Stimulated activated CD8-positive, alpha-beta memory T cell treated with anti-CD3 and anti-CD28 coated beads, Interleukin-12 subunit alpha, Interleukin-12 subunit beta, amount 100 ng/mL, for 1 hour (primary cell): ENCODE results near the gene ARL14EPL.

Experiments used
- DNase-seq: peaks from one replicate; pipeline ENCODE4 v3.0.0-alpha.2; 2020; ENCODE audit warnings: low read depth

The ARL14EPL gene

GRCh38 chr5:116032094-116032517, at the start of gene ARL14EPL:
ARL14EPL (plus strand) TSS chr5:116032472; CDS start chr5:116051466, 18,994 bp downstream.
- no peak for DNase-seq

DNA sequence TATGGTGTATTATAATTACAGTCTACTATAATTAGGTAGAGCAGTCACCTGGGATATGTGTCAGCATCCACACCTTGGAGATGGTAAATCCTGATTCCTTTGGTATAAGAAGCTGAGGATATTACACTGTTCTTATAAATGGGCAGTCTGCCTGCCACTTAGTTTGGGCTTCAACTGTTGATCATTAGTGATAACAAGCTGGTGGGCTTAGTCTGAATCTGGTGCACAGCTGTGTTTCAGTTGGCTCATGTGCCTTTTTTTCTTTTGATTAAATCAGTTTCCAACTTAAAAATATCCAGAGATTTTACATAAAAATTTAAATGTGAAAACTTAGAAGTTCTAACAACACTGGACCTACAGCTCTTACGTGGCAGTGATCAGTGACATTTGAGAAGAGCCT, 48.8 kb upstream of the ARL14EPL start:
- no peak for DNase-seq

DNA sequence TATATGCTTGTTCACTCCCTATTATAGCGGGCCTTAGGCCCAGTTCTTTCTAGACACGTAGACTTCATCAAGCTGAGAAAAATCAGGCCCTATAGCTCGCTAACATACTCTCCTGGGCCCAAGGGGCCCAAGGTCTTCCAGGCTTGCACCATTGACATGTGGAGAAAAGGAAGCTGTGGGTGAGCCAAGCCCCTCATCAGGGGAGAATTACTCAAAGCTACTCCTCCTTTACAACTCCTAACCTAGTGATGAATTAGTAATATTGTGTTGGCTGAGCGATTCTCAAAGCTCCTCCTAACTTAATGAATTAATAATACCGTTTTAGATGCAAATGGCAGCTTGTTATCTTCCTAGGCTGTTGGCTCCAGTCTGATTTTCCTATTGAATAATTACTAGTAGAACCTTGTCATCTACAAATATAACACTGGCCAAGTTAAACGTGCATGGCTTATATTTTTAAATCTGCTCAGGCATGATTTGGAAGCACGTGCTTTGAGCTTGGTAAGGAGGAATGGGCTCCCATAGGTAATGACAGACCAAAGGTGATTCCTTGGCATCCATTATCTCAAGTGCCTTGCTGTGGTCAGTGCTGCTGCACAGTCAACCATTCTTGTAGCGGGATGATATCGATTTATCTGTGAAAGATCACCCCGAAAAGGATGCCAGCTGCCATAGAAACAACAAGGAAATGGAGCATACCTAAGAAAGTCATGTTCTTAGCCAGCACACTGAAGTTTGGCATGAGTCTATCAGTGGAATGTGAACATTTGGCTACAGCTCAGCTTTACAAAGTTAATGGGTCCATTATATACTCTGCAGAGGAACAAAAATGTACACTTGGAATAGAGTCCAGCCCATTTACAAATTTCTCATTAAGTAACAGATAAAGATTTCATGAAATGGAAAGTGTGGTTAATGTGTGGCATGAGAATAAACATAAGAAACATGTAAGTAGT, 46.2 kb upstream of the ARL14EPL start:
- DNase-seq: no peak

GRCh38 chr5:115988002-115988401, 44.3 kb upstream of the ARL14EPL start:
- no peak for DNase-seq

DNA sequence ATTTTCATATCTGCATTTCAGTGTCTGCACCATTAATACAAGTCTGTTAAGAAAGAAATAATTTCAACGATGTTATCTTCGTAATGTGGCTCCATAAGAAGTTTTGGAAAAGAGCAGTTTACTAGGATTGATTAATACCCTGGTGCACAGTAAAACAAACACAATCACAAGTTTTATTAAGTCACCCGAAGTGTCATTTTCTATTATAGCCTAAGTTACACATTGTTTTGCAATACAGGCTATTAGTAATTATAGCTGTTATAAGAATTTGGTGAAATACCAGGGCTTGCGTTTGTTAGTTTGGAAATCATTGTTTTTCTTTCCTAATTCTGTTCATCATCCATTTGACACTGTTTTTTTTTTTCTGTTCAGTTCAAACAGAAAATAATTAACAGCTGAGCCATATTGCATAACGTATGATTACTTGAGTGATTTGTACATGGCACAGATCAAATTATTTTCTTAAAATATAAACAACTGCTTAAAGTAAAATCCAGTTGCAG, 39.4 kb upstream of the ARL14EPL start:
- no peak for DNase-seq

DNA sequence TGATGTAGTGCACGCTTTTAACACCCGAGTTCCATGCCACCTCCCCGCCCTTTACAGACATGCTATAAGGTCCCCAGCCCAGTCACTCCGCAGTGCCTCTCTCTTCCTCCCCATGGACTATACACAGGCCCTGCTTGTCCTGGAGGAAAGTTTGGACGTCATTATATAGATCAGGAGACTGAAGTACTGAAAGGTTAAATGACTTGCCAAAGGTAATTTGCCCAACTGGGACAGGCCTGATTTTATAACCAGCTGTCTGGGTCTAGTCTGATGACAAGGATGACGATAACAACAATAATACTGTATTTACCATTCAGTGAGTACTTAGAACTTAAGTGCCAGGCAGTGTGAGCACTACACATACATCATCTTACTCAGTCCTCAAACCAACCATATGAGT, 36.9 kb upstream of the ARL14EPL start:
- no peak for DNase-seq

DNA sequence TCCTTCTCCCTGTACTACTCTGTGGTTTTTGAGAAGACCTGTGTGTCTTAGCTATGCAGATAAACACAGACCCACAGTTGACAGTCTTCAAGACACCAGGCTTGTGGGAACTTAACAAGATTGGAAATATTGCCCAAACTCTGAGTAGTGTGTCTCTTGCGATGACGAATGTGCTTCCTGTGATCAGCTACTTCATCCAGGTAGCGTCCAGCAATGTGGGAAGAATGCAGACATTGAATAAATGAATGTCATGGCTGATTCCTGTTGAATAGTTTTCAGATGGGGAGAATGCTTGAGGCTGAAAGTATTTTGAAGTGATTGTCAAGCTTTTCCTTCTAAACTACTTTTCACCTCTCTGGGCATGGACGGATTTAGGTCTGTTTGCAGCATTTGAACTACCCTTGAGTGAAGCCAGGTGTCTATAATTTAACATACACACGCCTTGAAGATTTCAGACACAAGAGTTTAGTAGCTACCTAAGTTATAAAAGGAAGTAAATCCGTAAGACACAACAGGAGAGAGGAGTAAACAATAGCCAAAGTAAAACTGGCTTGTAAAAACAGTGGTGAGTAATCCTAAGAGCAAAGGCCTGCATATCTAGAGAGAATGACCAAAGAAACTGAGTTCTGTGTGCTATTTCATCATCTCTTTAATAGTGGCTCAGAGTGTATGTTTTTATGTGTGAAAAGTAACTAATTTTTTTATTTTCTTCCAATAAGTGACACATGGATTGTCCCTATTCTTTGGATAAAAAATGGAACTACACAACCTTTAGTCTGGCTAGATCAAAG, 30.0 kb upstream of the ARL14EPL start:
- DNase-seq: no peak

GRCh38 chr5:116004248-116004647, 28.0 kb upstream of the ARL14EPL start:
- DNase-seq: no peak

DNA sequence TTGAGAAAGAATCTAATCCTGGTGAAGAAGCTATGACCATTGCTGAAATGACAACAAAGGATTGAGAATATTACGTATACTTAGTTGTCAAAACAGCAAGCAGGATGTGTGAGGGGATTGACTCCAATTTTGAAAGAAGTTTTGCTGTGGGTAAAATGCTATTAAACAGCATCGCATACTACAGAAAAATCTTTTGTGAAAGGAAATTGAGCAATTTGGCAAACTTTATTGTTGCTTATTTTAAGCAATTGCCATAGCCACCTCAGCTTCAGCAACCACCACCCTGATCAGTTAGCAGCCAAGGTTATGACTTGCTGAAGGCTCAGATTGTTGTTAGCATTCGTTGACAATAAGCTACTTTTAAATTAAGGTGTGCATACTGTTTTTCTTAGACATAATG, 22.5 kb upstream of the ARL14EPL start:
- DNase-seq: no peak

GRCh38 chr5:116011046-116011445, 21.2 kb upstream of the ARL14EPL start:
- no peak for DNase-seq

- DNase-seq: no peak
These were observed 19.0 kb upstream of the ARL14EPL start for GRCh38 chr5:116013207-116013785.

- DNase-seq: no peak
These were observed 18.3 kb upstream of the ARL14EPL start for GRCh38 chr5:116013936-116014335.

GRCh38 chr5:116023619-116024018, 8.7 kb upstream of the ARL14EPL start:
- DNase-seq: no peak

- no peak for DNase-seq
These were observed 6.4 kb upstream of the ARL14EPL start for GRCh38 chr5:116025866-116026265.

- DNase-seq: no peak
These were observed 719 bp downstream of the ARL14EPL start for GRCh38 chr5:116032991-116033390.

GRCh38 chr5:116035123-116035522, 2.9 kb downstream of the ARL14EPL start:
- DNase-seq: no peak

GRCh38 chr5:116037236-116037822, 5.1 kb downstream of the ARL14EPL start:
- no peak for DNase-seq

DNA sequence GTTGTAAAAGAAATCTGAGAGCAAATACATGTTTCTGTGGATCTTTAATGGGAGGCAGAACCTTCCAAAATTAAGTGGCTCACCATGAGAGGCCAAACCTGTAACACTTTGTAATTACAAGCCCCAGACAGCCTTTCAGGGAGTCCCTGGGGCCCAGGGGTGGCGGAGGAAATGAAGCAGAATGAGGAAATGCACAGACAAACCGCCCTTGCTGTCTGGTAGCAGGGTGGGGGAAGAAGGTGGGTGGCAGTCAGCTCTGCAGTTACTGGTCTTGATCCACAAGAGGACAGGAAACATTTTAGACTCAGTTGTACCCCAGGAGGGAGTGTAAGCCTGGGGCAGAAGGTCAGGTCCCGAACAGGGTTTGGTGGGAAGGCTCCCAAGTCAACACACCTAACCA, 6.5 kb downstream of the ARL14EPL start:
- no peak for DNase-seq

DNA sequence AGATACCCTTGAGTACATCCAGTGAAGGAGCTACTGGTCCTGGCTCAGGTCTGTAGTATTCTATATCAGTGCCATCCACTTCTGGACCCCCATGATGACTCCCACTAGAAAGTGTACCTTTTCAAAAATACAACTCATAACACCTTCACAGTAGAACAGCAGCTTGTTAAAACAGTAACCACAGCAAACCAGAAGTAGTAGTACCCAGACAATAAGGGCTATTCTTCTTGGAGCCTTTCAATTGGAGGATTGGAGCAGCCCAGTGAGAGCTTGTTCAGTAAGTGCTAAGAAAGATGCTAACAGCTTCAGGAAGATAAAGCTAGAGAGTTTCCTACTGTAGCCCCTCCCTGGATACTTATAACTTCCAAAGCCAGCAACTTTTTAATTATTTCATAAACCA, 10.1 kb downstream of the ARL14EPL start:
- no peak for DNase-seq

DNA sequence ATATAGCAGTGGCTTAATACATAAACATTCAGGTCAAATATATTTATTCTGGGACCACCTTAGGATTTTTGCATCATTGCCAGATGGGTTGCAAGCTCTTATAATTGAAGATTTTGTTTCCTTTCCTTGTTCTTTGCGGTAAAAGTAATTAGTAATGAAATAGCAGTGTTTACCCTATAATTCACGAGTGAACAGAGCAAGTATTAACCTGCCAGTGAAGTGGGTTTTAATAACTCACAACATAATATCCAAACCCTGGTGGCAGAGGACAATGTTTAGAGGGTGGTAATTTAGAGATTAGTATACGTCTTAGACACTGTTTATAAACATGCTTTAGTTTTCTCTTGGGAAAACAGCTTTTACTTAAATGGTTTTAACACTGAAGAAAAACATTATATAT, 11.8 kb downstream of the ARL14EPL start:
- no peak for DNase-seq

GRCh38 chr5:116045821-116046220, 13.5 kb downstream of the ARL14EPL start:
- no peak for DNase-seq

DNA sequence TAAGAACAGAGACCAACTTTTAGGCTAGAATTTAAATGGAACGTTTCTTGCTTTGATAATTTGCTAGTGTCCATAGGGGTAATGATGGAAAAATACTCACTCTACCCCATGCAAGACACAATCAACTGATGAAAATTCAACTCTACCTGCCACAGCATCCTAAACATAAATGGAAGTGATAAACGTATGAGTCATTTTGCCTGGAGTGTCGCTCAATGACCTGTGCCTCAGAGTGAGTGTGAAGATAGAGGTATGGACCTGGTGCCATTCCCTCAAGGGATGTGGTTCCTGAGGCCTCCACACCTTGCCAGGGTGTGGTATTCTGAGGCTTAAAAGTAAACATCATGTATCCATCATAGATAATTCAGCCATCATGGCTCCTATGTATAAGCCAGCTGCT, 14.0 kb downstream of the ARL14EPL start:
- no peak for DNase-seq
